Activated CD4-positive, alpha-beta T cell treated with anti-CD3 and anti-CD28 coated beads, Interleukin-2, amount 50 U/mL, for 48 hours (primary cell): ENCODE measurements around the gene CDK17.

Experiments
- DNase-seq, 2 experiments: peaks; one replicate each; pipeline ENCODE4 v3.0.0-alpha.2; 2020

The CDK17 gene

DNA sequence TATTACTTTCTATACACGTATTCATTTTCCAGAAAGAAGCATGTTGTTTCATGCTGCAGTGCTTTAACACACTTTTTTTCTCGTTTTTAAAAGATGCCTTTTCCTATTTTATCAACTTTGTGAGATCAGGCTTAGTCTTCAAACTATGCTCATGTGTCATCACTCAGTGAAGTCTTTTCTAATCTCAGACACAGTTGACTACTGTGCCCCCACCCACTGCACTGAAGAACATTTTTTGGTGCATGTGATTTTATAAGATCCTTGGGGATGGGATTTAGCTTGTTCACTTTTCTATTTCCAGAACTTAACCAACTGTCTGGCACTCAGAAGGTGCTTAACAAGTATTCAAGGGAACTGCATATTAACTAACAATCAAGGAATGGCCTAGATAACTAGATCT lies 85.5 kb downstream of the CDK17 start:
- DNase-seq, result no peak

DNA sequence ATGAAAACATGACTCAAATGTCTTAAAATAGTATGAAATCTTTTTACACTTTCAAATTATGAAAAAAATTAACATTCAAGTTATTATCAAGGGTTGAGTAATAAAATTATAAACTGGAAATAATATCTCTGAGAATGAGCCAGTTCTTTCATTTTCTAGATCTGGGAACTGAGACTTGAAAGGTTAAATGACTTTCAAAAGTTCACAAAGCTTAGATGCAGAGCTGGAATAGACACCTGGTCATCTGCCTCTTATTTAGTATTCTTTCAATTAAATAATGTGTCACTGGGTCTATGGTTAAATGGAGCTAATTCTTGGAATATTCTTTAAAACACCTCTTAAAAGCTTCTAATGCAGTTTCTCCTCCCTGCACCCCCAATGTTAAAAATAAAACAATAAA lies 86.6 kb downstream of the CDK17 start:
- DNase-seq, result no peak

DNA sequence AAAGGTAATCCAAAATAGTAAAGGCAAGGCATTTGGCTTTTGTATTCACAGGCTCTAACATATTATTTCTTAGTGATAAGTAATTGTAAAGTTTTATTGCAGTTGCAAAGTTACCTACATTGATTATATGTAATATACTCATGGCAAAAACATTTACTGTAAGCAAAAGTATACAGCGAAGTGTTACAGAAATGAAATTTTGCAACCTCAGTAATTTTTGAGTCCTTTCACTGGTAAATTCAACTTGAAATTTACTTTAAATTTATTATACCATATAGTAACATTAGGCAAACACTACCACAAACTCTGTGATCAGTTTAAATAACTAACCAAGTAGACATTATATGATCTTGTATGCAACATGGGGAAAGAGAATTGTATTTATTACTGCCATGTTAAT lies 89.0 kb downstream of the CDK17 start:
- DNase-seq, result no peak

DNA sequence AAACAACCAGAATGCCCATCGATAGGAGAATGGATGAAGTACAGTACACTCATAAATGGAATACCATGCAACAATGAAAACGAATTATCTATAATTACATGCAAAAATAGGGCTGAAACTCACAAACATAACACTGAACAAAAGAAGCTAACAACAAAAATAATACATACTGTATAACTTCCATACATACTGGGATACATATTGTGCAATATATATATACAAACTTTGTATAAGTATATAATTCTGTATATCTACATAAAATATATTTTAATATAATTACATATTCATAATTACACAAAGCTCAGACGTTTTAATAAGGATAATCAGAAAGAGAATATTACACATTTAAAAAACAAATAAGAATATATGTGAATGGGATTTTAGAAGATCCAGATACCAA lies 90.2 kb downstream of the CDK17 start:
- DNase-seq, result no peak

DNA sequence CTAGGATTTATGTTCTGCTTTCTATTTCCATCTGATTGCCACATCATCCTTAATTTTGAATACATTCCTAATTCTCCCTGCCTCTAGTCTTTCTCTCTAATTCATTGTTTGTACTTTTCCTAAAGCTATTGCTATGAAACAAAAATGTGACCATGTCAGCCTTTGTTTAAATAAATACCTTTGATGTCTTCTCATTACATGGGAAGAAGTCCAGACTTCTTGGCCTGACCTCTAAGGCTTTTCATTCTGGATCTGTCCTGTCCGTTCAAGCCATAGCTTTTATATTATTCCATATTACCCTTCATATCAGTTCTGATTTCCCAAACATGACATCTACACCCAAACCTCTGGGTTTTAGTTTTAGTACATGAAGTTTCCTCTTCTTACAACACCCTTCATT lies 91.4 kb downstream of the CDK17 start:
- DNase-seq, result no peak

DNA sequence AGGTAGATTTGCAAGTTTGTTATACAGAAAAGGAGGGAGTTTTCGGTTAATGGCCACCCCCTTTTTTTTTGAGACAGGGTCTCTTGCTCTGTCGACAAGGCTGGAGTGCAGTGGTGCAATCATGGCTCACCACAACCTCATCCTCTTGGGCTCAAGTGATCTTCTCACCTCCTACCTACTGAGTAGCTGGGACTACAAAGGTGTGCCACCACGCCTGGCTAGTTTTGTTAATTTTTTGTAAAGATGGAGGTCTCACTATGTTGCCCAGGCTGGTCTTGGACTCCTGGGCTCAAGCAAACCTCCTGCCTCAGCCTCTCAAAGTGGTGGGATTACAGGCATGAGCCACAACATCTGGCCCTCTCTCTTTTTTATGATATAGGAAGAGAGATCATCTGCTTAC lies 94.6 kb downstream of the CDK17 start:
- no peak for DNase-seq

DNA sequence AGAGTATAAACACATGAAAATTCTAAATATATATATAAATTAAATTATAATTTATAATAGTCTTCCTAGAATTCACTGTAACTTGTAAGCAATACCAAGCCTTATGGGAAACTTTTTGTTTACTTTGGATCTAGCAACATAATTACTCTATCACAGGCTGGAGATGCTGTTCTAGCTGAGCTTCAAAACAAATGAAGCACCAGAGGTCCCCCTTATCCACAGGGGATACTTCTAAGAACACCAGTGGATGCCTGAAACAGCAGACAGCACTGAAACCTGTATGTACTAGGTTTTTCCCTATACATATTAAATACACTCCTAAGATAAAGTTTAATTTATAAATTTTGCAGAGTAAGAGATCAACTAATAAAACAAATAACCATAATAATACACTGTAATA lies 96.6 kb downstream of the CDK17 start:
- no peak for DNase-seq

DNA sequence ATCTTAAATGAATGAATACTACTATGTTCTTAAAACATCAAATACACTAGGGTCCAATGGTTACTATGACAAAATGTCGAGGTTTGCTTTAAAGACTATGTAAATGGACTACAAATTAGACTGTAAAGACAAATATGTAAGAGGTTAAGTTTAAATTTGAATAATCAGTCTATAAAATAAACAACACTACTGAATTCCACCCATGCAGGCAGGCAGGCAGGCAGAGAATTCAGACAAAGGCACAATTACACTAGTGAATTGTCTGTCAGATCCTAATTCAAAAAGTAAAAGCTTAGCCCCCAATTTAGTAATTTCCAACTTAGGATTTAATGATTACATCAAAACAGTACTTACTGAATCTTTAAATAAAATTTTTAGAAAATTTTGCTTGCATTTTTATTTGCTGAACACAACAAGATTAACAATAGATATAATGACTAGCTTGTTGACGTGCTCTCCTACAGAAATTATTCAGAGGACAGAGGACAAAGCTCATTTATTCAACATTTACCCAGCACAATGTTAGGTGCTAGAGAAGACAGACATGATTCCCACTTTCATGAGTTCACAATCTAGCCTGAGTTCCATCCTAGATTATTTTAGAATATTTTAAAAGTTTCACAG lies 97.4 kb downstream of the CDK17 start:
- DNase-seq, result no peak

DNA sequence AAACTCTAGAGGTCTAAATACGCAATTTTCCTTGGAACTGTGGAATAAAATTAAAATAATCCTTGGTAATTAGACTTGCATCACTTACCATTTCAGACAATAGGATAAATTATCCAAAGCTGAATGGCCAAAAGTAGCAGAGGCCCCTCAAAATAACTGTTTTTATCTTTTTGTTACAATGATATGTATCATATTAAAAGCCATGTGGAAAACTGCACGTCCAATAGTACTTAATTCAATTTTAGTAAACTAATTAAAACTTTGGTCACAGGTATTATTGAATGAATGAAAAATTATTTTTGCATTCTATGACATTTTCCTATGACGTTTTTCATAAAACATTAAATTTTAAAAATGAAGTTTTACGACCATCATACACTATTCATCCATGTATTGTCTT lies 98.5 kb downstream of the CDK17 start:
- no peak for DNase-seq

DNA sequence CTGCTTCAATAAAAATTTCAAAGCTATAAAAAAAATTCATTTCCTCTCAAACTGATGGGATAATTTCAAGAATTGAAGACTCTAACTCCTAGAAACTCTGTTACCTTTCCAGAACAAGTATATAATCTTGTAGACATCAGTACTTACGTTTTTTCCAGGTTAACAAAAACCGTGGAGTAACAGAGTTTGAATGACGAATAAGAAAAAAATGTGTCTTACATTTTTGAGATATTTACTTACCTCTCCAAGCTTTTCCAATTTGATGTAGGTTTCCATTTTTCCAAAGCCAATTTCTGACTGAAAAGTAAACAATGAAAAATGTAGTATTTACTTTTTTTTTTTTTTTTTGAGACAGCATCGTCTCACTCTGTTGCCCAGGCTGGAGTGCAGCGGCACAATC lies 100.2 kb downstream of the CDK17 start:
- no peak for DNase-seq

DNA sequence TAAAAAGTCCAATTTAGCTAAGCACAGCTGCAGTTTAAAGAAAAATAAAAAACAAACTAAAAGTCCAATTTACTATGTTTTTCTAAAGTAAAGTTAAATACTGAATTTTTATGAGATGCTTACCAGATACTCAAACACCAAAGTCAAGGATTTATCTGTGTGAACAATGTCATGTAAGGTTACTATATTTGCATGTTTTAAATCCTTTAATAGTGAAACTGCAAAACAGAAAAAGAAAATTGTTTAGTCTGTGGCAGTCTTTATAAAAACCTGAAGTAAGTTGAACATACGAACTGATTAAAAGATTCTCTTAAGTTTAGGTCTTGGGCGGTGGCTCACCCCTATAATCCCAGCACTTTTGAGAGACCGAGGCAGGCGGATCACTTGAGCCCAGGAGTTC lies 102.7 kb downstream of the CDK17 start:
- DNase-seq, result no peak

DNA sequence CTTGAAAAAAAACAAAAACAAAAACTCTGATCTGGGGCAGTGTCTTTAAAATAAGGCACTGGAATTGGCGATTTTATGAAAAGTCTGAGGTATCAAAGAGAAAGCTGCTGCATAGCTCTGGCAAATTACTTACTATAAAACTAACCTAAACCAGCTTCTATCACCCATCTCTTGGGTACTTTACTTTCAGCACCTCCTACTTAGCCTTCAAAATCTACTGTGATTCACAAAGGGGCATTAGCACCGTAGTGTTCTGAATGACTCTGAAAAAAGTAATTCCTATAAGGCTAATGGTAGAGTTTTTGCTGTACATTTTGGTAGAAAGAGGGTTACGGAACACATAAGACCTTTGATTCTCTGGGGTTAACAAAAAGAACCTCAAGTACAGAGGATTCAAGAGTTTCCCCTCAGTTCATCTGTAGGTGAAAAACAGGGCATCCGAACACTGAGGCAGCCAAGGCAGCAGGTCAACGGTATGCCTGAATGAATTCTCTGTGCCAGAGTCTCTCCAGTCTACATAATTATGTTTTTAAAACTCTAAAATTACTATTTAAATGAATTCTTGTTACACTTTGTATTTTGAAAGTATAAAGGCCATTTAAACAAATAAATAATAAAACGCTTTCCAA lies 104.6 kb downstream of the CDK17 start:
- no peak for DNase-seq

DNA sequence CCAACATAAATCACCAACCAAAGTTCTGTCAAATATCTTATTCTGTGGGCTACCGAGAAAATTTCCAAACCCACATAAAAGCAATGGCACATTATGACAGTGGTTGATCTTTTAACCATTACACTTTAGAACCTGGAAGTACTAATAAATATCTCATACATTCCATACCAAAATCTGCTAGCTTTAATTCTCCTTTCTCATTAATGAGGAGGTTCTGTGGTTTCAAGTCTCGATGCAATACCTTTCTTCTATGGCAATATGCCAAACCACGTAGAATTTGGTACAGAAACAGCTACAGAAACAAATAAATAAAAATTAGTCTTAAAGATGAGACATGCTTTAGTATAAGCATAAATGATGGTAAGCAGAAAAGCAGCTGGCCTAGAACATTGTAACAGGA lies 105.4 kb downstream of the CDK17 start:
- DNase-seq, result no peak

DNA sequence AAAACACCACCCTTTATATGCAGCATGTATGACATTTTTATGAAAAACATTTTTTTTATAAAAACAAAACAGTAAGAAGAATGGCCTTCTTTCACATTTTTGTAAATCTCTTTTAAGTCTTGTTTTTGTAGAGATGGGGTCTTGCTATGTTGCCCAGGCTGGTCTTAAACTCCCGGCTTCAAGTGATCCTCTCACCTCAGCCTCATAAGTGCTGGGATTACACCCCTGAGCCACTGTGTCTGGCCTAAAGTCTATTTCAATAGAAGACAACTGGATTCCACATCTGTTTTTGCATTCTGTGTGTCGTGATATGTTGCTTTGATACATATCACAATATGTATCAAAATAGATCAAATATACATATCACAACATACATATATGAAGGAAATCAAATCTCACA lies 107.1 kb downstream of the CDK17 start:
- no peak for DNase-seq

DNA sequence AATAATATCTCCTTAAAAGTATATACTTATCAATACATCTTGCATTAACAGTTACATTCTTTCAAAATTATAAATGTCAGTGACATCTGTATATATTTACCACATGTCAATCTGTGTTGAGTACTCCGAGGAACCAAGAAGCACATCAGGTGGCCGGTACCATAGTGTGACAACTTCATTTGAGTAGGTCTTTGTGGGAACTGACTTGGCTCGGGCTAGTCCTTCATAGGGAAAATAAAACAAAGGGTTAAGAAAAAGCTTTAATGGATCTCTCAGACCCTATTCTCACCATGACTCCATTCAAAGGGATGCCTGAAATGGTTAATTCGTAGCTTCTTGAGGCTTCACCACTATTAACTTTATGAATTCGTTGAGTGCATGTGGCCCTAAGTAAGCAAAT lies 111.2 kb downstream of the CDK17 start:
- no peak for DNase-seq

DNA sequence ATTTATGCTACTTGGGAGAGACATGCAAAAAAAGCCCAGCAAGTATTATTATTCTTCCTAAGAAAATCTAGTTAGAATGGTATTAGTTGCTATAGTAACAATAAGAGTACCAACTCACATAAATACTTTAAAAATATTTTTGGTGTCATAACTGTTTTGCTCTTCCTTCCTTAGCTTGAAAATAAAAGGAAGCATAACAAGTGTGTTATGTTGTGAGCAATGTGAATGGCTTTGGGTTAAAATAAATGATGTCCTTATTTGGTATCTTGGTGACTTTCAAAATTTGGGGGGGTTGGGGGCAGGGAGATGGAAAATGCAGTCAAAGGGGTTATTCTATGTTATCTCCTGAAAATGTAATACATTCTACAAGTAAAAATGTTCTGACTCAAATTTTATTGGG lies 115.1 kb downstream of the CDK17 start:
- DNase-seq, result no peak

DNA sequence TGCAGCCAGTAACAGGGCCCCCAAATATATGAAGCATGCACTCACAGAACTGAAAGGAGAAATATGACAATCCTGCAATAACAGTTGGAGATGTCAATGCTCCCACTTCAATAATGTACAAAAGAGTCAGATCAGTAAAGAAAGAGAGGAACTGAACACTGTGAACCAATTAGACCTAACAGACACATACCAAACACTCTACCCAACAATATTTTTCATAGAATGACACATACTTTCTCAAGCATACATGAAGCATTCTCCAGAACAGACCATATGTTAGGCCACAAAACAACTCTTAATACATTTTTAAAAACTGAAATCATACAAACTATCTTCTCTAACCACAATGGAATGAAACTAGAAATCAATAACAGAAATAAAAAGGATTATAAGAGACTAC lies 125.9 kb downstream of the CDK17 start:
- DNase-seq, result no peak

DNA sequence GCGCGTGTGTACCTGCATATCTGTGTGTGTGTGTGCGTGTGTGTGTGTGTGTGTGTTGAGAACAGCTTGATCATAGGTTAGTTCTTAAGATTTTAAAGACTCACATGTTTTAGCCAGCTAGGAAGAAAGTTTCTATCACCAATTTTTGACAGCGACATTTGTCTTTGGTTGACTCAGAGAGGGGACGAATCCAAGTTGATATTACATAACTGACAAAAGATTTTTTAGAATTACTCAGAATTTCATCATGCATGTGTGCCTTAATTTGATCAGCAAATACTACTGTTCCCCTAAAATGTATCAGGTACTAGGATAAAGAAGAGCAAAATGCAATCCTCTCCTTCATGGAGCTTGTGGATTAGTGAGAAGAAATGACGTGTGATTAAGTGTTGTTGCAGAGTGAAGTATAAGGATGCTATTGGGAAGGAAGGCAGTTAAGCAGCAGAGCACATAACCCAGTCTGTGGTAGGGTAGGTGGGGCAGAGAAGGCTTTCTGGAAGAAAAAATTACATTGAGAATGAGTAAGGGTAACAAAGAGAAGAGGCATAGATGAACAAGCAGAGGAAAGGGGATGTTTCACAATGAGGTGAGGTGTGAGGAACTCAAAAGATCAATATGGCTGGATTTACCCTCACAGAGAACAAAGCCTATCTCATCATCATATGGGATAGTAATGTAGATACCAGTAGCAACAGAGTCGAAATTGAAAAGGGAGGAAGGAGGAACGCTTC lies 128.6 kb downstream of the CDK17 start:
- DNase-seq, result no peak

DNA sequence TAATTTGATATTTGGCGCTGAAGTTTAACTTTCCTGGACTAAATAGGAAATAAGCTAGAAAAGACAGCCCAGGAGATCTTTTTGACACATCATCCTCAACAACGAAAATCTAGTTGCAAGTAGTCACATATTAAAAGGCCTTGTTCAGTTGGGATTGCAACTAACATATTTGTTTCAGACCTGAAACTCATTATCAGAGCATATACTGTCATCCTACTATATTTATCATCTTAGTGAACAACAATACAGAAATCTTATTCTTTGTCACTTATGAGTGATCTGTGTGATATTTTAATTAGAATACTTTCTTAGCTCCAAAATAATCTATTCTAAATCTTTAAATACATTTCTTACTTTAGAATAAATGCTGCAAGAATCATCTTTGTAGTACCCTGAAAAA lies 134.0 kb downstream of the CDK17 start:
- no peak for DNase-seq

DNA sequence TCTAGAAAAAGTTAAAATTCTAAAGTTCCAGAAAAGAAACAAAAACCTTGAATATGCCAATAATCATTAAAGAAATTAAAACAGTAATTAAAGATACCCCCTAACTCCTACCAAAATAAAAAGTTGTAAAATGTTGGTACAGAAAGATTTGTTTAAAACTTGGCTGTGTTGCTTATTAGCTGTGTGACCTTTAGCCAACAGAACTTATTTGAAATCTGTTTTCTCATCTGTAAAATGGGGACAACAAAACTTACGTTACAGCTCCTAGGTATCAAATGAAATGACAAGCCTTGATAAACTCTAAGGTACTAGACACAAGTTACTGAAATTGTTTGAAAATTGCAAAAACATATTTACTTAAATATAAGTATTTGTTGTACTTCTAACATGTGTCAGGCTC lies 134.4 kb downstream of the CDK17 start:
- no peak for DNase-seq

DNA sequence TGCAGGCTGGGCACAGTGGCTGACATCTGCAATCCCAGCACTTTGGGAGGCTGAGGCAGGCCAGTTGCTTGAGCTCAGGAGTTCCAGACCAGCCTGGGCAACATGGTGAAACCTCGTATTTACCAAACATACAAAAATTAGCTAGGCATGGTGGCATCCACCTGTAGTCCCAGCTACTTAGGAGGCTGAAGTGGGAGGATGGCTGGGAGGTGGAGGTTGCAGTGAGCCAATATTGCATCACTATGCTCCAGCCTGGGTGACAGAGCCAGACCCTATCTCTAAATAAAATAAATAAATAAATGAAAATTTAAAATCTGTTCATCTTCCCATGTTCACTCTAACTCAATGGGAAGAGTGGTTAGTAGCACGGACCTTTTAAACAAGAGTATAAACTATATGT lies 134.8 kb downstream of the CDK17 start:
- no peak for DNase-seq

DNA sequence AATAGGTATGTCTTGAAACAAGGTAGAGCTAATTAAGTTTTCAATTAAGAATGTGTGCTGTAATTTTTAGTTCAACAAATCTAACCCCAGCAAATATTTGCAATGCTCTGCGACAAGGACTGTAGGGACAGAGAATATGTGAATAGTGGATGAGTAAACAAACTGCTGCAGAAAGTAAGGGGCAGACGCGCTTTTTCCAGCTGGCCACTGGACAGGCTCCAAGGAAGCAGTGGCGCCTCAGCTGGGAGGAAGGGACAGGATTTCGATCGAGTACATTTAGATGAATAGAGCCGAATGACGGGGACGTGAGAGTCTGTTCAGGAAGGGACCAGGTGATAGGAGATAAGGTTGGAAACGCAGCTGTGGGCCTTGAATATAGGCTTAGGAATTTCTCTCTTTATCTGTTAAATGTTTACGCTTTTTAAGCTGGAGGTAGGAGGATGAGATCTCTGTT lies 136.8 kb downstream of the CDK17 start:
- no peak for DNase-seq

DNA sequence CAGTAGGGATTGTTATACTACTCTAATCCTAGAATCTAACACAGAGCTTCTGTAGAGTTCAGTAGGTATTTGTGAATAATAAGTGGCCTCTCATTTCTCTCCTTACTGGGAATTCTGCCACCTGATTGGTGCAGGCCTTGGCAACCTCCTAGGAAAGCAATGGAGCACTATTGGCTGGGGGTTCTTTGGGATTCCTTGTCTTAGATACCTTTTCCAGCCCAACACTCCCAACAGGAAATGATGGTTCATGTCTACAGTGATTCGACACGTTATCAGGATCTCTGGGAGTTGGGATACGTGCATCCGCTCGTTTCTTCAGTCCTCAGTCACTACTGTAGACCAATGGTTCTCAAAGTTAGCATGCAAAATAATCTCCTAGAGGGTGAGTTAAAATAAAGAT lies 138.7 kb downstream of the CDK17 start:
- DNase-seq, result no peak

DNA sequence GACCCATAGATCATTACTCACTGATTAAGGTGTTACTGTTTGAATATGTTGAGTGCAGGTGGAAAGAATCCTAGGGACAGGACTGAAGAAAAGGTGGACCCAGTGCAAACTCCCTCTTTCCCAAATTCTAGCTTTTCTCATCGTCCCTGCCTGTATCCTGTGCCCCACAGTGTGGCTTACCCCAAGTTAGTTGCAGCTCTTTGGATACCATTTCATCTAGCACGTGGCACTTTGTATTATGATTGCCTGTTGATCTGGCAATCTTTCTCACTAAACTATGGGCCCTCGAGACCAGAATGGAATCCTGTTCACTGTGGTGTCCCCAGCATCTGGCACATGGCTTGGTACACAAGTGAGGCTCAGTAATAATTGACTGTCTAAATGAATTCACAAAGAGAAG lies 139.6 kb downstream of the CDK17 start:
- DNase-seq, result no peak

DNA sequence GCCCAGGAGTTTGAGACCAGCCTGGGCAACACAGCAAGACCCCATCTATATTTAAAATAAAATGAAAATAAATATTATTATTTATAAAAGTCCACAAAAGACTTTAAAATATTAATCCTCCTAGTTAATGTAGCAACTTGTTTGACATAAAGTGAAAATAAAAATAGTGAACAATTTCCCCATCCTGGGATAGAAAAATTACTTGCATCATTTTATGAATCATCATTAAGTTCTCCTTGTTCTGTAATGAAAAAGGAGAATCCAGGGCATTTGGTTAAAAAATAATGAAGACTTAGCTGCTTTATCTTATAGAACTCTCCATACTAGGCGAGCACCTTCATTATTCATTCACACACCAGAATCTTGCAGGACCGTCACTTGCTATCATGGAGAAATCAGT lies 140.0 kb downstream of the CDK17 start:
- no peak for DNase-seq
